Stimulated activated CD4-positive, alpha-beta T cell treated with anti-CD3 and anti-CD28 coated beads, Interleukin-12 subunit alpha, Interleukin-12 subunit beta, amount 100 ng/mL, for 24 hours (primary cell): ENCODE results near the gene TMEM204.

Experiments
- DNase-seq, 2 experiments: peaks; one replicate each; pipeline ENCODE4 v3.0.0-alpha.2; 2020; ENCODE audit warnings: low read depth in 2 of 2

Gene TMEM204

DNA sequence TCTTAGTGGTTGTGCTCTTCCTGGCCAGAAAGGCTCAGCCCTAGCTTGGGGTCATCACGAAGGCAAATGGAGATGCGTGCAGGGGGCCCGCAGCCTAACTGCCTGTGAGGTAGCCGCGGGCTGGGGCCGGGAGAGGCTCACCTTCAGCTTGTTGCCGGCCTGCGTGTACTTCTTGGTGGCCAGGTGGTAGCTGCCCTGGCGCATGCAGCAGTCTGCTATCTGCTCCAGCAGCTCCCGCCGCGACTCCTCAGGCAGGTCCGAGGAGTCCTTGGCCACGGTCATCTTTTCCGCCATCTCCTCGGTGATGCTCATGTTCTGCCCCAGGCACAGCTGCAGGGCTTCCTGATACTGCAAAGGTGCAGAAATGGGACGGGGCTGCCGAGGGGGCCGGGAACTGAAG lies 13.0 kb upstream of the TMEM204 start:
- no peak for DNase-seq

DNA sequence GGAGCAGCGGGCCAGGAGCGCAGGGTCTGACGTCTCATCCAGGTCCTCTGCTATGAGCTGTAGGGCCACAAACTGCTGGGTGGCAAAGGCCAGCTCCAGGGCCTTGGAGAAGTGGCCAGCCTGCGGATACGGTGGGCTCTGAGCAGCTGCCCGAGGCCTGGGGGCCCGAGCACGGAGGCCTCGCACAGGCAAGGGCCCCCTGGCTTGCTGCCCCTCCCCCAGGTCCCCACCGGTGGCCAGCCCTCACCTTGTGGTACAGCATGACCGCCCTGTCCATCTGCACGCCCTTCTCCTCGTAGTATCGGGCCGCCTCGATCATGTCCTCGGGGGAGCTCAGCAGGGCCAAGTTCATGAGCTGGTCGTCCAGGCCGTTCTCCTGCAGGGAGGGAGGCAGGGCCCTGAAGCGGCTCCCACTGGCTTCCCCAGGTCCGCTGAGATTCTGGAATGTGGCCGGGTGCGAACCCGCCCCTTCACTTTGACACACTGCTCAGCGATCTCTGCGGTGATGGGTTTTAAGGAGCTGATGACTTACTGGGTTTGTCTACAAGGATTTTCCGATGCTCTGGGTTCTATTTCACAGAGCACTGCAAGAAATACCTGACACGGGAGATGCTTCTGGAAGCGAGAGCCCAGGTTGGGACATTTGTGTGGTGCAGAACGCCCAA lies 9.8 kb upstream of the TMEM204 start:
- no peak for DNase-seq

DNA sequence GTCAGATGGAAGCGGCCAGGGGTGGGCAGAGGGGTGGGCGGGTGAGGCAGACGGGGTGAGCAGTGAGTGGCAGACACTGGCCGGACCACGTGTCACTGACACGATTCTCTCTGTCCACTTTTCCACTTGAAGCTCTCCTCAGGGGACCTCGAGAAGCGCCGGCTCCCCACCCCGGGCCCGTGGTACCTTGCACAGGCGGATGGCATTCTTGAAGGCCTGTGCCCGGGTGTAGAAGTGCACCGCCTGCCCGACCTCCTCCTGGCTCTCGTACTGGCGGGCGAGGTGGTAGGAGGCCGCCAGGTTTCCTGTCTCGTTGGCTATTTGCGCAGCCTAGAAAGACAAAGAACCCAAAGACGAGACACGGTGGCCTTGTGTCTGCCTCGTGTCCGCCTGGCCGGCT lies 9.1 kb upstream of the TMEM204 start:
- DNase-seq = no peak

DNA sequence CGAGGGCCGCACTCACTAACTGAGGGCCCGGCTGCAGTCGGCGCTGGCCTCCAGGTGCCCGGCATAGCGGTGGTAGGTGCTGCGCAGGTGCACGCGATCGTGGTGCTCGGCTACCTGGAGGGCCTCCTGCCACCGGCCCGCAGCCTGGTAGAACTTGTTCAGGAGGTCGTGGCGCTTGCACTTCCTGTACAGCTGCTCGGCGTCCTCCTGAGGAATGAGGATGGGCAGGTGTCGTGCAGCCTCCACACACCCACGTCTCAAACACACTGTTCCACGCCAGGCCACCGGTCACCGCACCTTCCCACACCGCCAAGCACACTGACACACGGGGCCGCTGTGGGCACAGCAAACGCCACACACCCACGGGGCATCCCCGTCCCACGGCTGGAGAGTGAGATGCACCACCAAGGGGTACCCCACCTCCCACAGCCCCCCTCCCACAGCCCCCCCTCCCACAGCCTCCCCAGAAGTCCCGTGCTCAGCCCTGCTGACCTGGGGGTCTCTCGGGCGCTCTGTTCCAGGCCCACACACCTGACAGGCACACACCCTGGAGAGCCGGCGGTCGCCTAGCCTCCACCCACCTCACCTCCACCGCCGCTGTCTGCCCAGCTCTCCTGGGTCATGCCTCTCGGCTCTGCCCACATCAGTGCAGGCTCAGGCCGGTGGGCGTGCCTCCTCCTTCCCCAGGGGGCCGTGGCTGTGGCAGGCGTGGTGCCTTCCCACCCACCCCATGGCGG lies 7.4 kb upstream of the TMEM204 start:
- DNase-seq = no peak

DNA sequence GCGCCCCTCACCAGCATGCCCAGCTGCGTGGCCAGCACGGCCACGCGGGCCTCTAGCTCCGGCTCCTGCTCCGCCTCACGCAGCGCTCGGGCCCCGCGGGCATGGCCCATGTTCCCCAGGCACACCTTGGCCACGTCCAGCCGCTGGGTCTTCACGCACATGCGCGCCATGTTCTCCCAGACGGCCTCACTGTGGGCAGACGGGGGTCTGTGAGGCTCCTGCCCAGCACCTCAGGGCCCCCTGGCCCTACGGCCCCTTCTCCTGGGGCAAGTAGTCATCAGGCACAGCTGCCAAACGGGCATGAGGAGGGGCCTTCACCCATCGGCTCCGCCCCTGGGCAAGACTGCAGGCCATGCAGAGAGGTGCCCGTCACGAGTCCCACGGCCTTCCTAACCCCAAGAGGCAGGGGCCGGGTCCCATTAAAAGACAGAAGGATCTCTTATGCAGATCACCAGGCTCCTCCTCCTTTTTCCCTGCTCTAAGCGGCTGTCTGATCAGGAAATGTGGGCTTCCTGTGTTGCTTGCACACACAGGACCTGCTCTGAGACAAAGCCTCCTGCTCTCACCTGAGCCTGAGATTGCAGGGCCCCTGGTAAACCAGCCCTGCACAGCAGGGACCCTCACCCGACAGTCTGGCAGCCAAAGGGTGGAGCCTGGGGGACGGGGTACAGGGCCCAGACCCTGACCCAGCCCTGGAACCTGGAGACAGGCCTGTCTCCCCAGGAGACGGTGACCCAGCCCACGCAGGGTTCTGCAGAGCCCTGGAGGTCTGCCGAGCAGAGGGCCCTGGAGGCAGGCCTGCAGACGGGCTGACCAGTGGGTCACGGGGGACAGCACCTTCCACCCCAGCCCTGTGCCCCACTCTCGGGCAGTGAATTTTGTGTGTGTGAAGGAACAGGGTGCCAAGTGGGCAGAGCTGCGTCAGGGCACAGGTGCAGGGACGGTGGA lies 6.6 kb upstream of the TMEM204 start:
- no peak for DNase-seq

DNA sequence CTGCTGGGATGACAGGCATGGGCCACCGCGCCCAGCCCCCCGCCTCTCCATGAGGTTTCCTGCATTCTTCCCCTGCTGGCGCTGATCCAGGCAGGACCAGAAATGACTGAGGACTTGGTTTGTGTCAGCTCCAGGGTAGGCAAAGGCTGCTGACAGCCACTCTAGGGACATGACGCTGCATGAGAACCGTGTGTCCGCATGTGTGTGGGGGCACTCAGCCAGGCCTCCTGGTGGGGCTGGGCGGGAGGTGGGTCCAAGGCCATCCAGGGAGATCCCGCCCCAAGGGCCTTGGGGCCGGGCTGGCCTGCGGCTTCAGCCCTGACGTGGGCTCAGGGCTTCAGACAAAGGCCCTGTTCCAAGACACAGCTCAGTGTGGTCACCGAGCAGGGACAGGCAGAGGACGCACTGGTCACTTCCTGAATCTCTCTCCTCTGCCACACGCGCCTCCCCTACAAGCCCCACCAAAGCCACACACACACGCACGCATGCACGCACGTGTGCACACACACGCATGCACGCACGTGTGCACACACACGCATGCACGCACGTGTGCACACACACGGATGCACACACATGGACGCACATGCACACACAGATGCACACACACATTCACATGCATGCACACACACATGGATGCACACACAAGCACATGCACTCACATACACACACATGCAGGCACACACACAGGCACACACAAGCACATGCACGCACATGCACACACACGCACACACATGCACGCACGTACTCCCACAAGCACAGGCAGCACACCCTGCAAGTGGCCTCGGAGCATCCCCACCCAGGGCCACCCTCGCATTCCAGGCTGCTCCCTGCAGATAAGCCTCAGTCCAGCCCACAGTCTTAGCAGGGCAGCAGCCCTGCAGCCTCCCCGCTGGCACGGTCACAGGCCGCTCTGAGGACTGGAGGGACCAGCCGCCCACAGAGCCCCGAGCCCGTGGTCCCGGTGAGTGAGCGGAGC lies 5.3 kb upstream of the TMEM204 start:
- DNase-seq = no peak

DNA sequence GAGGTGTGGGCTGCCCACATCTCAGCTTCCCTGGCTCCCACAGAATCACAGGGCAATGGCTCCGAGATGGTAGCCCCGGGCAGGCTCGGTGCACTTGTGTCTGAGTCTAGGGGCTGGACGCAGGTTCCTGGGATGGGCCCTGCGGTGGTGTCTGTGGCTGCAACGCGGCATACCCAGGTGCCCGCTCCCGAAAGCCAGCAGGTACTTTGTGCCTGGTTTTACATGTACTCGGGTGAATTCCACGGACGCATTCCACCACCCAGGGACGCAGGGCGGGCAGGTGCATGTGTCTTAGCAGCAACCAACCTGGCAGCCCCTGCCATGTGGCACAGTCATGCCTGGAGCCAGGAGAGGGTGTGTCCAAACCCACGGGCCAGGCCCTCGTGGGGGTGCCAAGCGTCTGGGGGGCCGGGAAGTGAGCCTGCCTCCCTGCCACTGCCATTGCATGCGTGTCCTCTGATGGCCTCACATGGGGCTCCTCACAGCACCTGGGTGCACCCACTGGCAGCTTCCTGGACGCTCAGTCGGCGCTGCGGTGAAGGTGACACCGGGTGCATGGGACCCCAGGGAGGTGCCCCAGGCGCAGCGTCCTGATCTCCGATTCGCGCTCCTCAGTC lies 4.4 kb upstream of the TMEM204 start:
- DNase-seq = no peak

DNA sequence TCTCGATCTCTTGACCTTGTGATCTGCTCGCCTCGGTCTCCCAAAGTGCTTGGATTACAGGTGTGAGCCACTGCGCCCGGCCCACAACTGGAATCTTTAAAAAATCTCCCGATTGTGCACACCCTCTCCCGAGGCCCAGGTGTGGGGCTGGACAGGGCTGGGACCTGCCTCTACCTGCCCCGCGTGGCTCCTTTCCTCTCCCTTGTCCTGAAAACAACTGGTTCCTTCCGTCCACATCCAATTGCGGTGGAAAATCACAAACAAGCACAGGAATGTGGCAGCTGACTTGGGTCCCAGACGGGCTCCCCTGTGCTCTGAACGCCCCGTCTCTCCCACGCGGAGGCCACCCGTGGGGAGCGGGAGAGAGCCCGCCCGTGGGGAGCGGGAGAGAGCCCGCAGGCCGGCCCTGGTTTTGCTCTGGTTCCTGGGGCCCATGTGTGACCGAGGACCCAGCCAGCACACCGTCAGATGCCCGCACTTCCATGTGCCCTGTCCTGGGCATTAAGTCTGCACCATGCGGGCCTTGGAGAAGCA lies 3.0 kb upstream of the TMEM204 start:
- no peak for DNase-seq

DNA sequence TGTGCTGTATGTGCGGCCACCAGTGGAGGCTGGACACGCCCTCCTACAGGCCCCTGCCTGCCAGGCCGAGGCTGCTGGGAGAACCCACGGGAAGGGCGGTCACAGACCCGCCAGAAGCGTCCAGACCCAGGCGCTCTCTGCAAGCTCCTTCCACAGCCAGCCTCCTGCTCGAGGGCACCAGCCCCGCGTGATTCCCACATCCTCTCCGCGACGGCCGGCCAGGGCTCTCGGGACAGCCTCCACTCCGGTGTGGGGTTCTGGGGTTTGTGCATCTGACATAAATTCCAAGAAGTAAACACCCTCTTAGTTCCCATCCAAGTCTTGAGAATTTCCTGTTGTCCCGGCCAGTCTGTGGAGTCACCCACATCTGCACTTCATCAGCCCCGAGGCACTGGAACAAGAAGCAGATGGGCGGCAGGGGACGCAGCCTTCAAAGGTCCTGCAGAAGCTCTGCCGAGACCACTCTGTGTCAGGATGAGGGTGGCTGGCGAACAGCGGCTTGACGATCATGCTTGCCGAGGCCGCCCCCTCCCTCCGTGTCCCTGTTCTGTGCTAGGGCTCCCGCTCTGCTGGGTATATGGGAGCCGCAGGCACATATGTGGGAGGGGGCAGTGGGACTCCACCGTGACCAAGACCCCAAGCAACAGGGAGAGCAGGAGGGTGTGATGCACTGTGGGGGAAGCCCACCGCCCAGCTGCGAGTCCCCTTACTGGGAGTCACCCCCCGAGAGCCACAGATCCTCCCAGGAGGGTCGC lies 2.4 kb upstream of the TMEM204 start:
- no peak for DNase-seq

DNA sequence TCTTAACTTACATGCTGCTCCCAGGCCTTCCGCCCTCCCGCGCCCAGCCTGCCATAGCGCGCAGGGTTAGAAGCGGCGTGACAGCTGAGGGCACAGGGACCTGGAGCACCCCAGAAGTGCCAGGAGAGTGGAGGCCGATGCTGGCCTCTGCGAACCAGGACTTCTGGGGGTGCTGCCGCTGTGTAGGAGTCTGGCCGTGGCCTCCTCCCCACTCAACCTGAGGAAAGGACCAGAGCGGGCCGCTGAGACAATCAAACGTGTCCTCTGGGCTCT lies 1.9 kb upstream of the TMEM204 start:
- DNase-seq = no peak

DNA sequence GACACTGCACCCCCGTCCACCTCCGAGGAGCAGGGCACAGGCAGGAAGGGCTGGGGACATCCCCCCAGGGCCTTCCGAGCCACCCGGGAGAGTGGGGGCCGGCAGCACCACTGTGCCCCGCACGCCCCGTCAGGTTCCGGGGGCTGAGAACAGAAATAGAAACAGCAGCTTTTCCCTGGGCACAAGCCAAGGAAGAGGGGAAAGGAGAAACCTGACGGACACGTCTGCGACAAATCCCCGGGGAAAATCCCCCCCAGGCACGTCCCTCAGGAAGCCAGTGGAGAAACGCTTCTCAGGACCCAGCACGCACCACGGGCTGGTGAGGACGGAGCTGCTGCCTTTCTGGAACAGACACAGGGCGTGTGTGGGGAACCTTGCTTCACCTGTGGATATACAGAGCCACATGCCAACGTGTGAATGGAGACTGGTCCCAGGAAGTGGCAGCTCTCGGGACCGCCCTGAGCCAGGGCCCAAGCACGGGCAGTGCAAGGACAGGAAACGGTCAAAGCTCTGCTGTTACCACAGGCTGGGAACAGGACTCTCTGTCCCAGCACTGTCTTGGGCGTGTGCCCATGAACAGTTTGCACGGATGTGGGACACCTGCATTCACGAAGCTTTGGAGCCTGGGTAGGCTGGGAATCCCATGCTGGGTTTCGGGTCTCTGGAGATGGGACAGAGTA lies 1.2 kb upstream of the TMEM204 start:
- no peak for DNase-seq

DNA sequence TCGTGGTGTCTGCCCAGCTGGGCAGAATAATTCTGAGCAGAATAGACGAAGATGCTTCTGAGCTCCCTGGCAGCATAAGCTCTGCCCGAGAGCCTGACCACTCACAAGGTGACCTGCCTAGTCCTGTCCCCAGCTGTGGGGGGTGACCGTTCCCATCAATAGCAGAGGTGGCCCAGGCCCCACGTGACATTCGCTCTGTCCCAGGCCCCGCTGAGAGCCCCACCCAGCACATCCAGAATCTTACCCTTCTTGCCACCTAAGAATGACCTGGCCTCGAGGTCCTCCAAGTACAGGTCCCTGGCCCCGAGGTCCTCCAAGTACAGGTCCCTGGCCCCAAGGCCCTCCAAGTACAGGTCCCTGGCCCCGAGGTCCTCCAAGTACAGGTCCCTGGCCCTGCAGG lies 695 bp upstream of the TMEM204 start:
- DNase-seq = no peak

DNA sequence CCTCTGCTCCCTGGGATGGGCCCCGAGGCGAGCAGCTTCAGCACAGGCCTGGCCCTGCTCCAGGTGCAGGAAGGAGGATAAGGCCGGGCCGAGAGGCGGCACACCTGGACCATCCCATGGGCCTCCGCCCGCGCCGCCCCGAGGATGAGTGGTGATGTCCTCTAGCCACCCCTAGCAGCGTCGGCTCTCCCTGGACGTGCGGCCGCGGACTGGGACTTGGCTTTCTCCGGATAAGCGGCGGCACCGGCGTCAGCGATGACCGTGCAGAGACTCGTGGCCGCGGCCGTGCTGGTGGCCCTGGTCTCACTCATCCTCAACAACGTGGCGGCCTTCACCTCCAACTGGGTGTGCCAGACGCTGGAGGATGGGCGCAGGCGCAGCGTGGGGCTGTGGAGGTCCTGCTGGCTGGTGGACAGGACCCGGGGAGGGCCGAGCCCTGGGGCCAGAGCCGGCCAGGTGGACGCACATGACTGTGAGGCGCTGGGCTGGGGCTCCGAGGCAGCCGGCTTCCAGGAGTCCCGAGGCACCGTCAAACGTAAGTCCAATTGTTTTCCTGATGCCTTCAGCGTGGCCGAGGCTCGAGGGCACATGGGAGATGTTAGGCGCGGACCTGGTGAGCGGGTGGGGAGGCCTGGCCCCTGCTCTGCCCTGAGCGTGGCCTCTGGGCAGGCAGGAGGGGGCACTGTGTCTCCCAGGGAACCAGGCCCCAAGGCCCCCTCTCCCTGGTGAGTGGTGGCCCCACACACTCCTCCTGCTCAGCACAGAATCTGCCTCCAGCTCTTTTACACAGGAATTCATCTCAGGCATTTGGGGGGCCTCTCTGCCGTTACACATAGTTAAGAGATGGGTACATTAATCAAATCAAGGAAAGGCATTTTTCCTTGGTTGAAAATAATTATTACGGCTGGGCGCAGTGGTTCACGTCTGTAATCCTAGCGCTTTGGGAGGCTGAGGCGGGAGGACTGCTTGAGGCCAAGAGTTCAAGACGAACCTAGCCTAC lies 855 bp downstream of the TMEM204 start:
- DNase-seq = no peak

DNA sequence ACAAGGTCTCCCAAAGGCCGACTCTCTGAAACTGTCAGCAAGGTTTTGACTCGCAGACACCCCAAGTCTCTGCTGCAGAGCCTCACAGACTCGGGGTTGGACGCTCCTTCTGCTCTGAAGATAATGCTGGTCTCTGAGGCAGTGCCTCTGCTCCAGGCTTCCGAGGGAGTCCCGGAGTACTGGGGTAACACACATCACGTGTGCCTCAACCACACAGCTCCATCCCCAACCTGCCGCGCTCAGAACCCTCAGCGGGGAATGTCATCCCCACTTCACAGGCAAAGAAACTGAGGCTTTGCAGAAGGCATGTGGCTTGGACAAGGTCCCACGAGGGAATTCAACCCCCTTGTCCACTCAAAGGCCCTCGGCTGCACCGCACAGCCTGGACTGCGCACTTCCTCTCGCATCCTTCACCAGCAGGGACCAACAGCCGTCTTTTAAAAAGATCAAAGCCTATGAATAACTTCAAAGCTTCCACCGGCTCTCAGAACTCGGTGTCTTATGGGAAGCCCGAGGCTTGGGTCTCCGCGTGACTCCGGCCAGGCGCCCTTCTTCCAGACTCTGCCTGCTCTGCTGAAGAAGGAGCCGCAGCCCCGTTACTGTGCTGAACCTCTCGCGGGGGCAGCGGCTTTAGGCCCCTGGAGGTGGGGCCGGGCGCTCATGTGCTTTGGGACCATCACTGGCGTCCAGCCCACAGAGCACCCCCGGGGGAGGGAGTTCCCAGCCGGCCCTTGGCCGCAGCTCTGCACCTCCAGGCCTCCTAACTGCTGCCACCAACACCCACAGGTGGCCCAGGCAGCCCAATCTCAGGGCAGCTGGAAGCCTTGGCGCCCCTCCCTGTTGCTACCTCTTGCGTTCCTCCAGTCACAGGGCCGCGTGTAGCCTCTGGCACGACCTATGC lies 2.2 kb downstream of the TMEM204 start:
- no peak for DNase-seq

DNA sequence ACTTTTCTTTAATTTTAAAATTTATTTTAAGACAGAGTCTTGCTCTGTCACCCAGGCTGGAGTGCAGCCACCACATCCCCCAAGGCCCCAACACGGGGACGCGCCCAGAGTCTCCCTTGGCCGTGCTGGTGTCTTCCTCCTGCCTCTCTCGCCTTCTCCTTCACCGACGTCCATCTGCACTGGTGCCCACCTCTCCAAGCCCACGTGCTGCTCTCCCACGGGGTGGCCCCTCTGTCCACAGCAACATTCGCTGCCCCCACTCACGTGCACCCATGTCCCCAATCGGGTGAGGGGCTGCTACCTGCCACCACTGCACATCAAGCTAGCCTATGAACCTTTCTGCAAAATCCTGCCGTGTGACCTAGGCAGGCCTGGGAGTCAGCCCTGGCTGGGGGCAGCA lies 3.1 kb downstream of the TMEM204 start:
- DNase-seq = no peak

DNA sequence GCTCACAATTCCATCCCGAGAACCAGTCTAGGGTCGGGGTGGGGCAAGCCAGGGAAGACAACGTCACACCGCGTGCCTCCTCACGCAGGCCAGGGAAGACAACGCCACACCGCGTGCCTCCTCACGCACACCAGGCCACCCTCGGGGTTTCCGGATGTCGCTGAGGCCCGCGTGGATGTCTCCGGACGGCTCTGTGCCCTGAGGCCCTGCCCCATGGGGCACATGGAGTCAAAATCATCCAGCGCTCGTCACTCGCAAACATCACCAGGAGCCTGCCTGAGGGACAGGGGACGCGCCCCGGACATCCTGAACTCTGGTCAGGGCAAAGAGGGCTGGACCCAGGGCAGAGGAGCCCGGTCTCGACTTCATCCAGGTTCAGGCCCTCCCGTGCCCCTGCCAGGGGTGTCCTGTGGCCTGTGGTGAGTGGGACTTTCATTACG lies 3.7 kb downstream of the TMEM204 start:
- DNase-seq = no peak

DNA sequence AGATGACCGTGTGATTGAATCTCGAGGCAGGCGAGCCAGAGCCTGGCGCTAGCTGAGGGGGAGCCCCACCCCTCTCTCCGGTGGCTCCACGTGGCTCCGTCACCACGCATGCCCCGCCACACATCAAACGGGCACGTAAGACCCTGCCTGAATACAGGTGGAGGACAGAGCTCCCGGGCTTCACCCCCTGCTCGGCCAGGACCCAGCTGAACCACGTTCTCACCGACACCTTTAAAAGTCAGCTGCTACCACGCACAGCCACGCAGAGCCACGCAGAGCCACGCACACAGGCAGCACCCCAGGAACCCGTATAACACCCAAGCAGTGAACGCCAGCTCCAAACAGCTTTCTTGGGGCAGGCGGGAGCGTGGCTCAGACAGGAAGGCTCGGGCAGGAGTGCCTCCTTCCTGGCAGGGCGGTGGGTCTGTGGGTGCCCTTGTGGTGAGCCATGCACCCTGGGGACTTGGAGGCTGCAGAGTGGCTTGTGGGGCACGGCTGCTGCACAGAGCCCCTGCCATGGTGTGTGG lies 4.4 kb downstream of the TMEM204 start:
- no peak for DNase-seq
